ENCODE results near the gene AKT2. TPM values are rescaled to one million over a fixed set of nuclear protein-coding genes. Genes with fewer than 3 reads are reported as not detected.

The AKT2 gene
- total and polyA plus RNA-seq, 10 of the 15 experiments (the other 5 are each of a cell fraction or from before 2014, with no cell fraction given): 1.0 to 185 (median 71.5) TPM

- TF ChIP-seq MEF2B (IDR thresholded peaks at IDR 0.05; ENCODE audit: partially characterized antibody, poor library complexity, severe bottlenecking): no peak
- no peak for TF ChIP-seq ZZZ3 (IDR thresholded peaks at IDR 0.05; ENCODE audit: control insufficient read depth, insufficient read length, low read depth)
- TF ChIP-seq PBX3 (IDR thresholded peaks at IDR 0.05; ENCODE audit: insufficient replicate concordance, low read depth, low read length): no peak
These were observed 30.3 kb downstream of the AKT2 start (continued) for GRCh38 chr19:40254714-40255418.

GRCh38 chr19:40253611-40254092 lies 31.5 kb downstream of the AKT2 start:
- POLR2A ChIA-PET: no interaction called here
- Histone ChIP-seq H2AFZ (ENCODE audit: control insufficient read depth, low read depth, low read length) (no peak overlapping the region), H3K27ac (ENCODE audit: control insufficient read depth, insufficient read depth) (no peak overlapping the region), H3K4me2 (ENCODE audit: control insufficient read depth, insufficient read depth) (no peak overlapping the region), H3K27me3 (replicated peaks in 1 of 2; ENCODE audit: control insufficient read depth in 2 of 2, insufficient read depth in 2 of 2, low read length in 1 of 2) (no peaks in the 10 kb centered on the region), H3K9me3 (replicated peaks; ENCODE audit: control insufficient read depth, insufficient read depth, low read length) (no peaks in the 10 kb centered on the region), H4K20me1 (ENCODE audit: control insufficient read depth, insufficient read depth) (no peaks in the 10 kb centered on the region), H3K9ac (ENCODE audit: control insufficient read depth, insufficient read depth, low read length) (no peak overlapping the region), H3K79me2 (ENCODE audit: control insufficient read depth, insufficient read depth, low read length) (peaks cover 3% of the 10 kb centered on the region), H3K4me1 (ENCODE audit: control insufficient read depth, insufficient read depth, low read length) (no peaks in the 10 kb centered on the region), H3K36me3 (ENCODE audit: control insufficient read depth in 2 of 2, insufficient read depth in 2 of 2, low read length in 1 of 2) (peaks cover 27 to 32% of the 10 kb centered on the region in 2 experiments; a peak in 3 of 4 replicates), H3K4me3 (no peak overlapping the region)
- intact Hi-C loops (cut with micrococcal nuclease; ENCODE audit: unreplicated experiment) (no loop called here), in situ Hi-C loops (cut with MboI) (no loop called here)
- no TSS peak for BruUV-seq (replicated peaks)
- CTCF ChIA-PET: interaction anchor here (0.6 kb wide), 1 partner anchor 289 kb away, joined by 3 read pairs; no protein-coding TSS in a partner anchor
- DNase-seq (ENCODE audit: low read depth, low spot score): no peak
- RAD21 ChIA-PET (ENCODE audit: unreplicated experiment): no interaction called here
- SMC1A ChIA-PET (ENCODE audit: uncharacterized antibody, unreplicated experiment): no interaction called here
- over 99% methylated on average over 8 of the region's 8 CpGs for WGBS (ENCODE audit: insufficient coverage, insufficient replicate concordance, low lambda C conversion rate, missing lambda C conversion rate)
- ATAC-seq: no peak
- FAIRE-seq: no peak
- TF ChIP-seq SMARCA5 (IDR thresholded peaks at IDR 0.05): no peak
- no peak for TF ChIP-seq SPI1 (IDR thresholded peaks at IDR 0.05; ENCODE audit: borderline replicate concordance, insufficient read depth, low read depth, low read length)
- no peak for TF ChIP-seq PRDM15 (CRISPR knock-in tag; IDR thresholded peaks at IDR 0.05)
- no peak for TF ChIP-seq ZBTB11 (CRISPR knock-in tag; IDR thresholded peaks at IDR 0.05)
- no peak for TF ChIP-seq MAX (IDR thresholded peaks at IDR 0.05; ENCODE audit: low read depth, low read length)
- TF ChIP-seq EP300 (IDR thresholded peaks at IDR 0.05; ENCODE audit: borderline replicate concordance in 1 of 2, control insufficient read depth in 1 of 2, low read depth in 2 of 2, low read length in 2 of 2): no peak
- TF ChIP-seq USF1 (IDR thresholded peaks at IDR 0.05; ENCODE audit: borderline replicate concordance, extremely low read length, insufficient read depth, low read depth, low read length): no peak

Measured in GM12878 (cell line).